HCT116 (cell line): Measurements from ENCODE around the gene TRPV5. TPM values are rescaled to one million over a fixed set of nuclear protein-coding genes. Genes with fewer than 3 reads are reported as not detected.

Experiments
- ATAC-seq: fragments of 200-7000 bp; cut with Tn5 transposase; 2 replicates; pipeline ENCODE4 v1.9.1; 2020; ENCODE audit warnings: mild to moderate bottlenecking, moderate library complexity
- BruUV-seq: library from RNA; stranded (reverse); fragments of 400-500 nt; replicated peaks from 2 replicates; lab custom pipeline; 2021; lab: Mats Ljungman, UMichigan
- CTCF ChIA-PET: fragments of 300-600 bp; sonication (Branson Sonifier 250); formaldehyde crosslinking; loops from one replicate; lab custom pipeline; 2021; ENCODE audit warnings: antibody characterized with exemption; lab: Charles Lee
- POLR2A ChIA-PET: fragments of 300-600, 350-600 bp; sonication (Branson Sonifier 250); formaldehyde crosslinking; loops from one replicate; lab custom pipeline; 2021; ENCODE audit warnings: antibody characterized with exemption; lab: Charles Lee
- RAD21 ChIA-PET, 2 experiments: fragments of 300-600 bp; sonication (Branson Sonifier 250); formaldehyde crosslinking; loops; one replicate each; lab custom pipeline; 2023; ENCODE audit warnings: low total read pairs in 2 of 2; ENCODE audit not compliant: uncharacterized antibody in 2 of 2, unreplicated experiment in 2 of 2, low non-redundant PET in 1 of 2; lab: Charles Lee
- DNase-seq: peaks from one replicate; pipeline ENCODE4 v3.0.0-alpha.2; 2010; ENCODE audit warnings: low read depth, low spot score
- H2AFZ ChIP-seq: fragments of 200-600 bp; shearing (Covaris generic), sonication (generic); 2 replicates; pipeline ENCODE4 v1.6.1; 2017; ENCODE audit warnings: low read depth, mixed run types, mixed read lengths, antibody characterized with exemption, low read length; ENCODE audit not compliant: poor library complexity, severe bottlenecking
- H3K27ac ChIP-seq: 2 replicates; pipeline ENCODE4 v1.5.1; 2012; ENCODE audit warnings: low read depth, low read length
- H3K27me3 ChIP-seq: fragments of 200-600 bp; sonication (generic); 2 replicates; pipeline ENCODE4 v1.6.1; 2016; ENCODE audit warnings: mixed run types, low read length, mixed read lengths; ENCODE audit not compliant: insufficient read depth
- H3K36me3 ChIP-seq, 2 experiments: fragments of 200-500 bp in 1 of 2; fragments of 200-600 bp in 1 of 2; sonication (Bioruptor generic) in 1 of 2; sonication (generic) in 1 of 2; 2 replicates each; pipeline versions ENCODE4 v1.5.1 to v1.6.1; 2014 to 2016; ENCODE audit warnings: low read length in 2 of 2, inconsistent platforms in 1 of 2, mixed read lengths in 1 of 2, mixed run types in 1 of 2; ENCODE audit not compliant: insufficient read depth in 2 of 2, control insufficient read depth in 1 of 2
- H3K4me1 ChIP-seq, 2 experiments: fragments of 200-600 bp in 1 of 2; sonication (generic) in 1 of 2; 2 replicates each; pipeline versions ENCODE4 v1.5.1 to v1.6.1; 2012 to 2017; ENCODE audit warnings: low read length in 2 of 2, inconsistent platforms in 1 of 2, mild to moderate bottlenecking in 1 of 2, mixed read lengths in 1 of 2, mixed run types in 1 of 2, moderate library complexity in 1 of 2; ENCODE audit not compliant: insufficient read depth in 2 of 2, control insufficient read depth in 1 of 2
- H3K4me2 ChIP-seq: fragments of 200-600 bp; sonication (generic); 2 replicates; pipeline ENCODE4 v1.6.1; 2017; ENCODE audit warnings: mixed run types, low read length, mixed read lengths
- H3K4me3 ChIP-seq, 2 experiments: fragments of 200-600 bp in 1 of 2; sonication (generic) in 1 of 2; replicated peaks in 1 of 2; 2 replicates each; pipeline ENCODE4 v1.5.1; 2011 to 2016; ENCODE audit warnings: low read length in 2 of 2, control low read depth in 1 of 2, low read depth in 1 of 2, mild to moderate bottlenecking in 1 of 2, mixed read lengths in 1 of 2, mixed run types in 1 of 2
- H3K79me2 ChIP-seq: fragments of 200-600 bp; sonication (generic); 2 replicates; pipeline ENCODE4 v1.6.1; 2017; ENCODE audit warnings: mild to moderate bottlenecking, mixed run types, low read length, moderate library complexity, mixed read lengths; ENCODE audit not compliant: insufficient read depth
- H3K9ac ChIP-seq: fragments of 200-600 bp; sonication (generic); 2 replicates; pipeline ENCODE4 v1.6.1; 2016; ENCODE audit warnings: low read length, mixed read lengths
- H3K9me2 ChIP-seq: fragments of 200-600 bp; sonication (generic), shearing (Covaris generic); 2 replicates; pipeline ENCODE4 v1.6.1; 2017; ENCODE audit warnings: mixed run types, mild to moderate bottlenecking, moderate library complexity; ENCODE audit not compliant: insufficient read depth
- H3K9me3 ChIP-seq, 2 experiments: fragments of 200-500 bp in 1 of 2; fragments of 200-600 bp in 1 of 2; sonication (Bioruptor generic) in 1 of 2; sonication (generic) in 1 of 2; 2 replicates each; pipeline ENCODE4 v1.6.1; 2014 to 2017; ENCODE audit warnings: low read length in 2 of 2, mixed read lengths in 2 of 2, inconsistent platforms in 1 of 2, low read depth in 1 of 2, mild to moderate bottlenecking in 1 of 2, mixed run types in 1 of 2, moderate library complexity in 1 of 2; ENCODE audit not compliant: control insufficient read depth in 1 of 2, insufficient read depth in 1 of 2
- H4K20me1 ChIP-seq: fragments of 200-600 bp; sonication (generic), shearing (Covaris generic); 2 replicates; pipeline ENCODE4 v1.6.1; 2017; ENCODE audit warnings: mixed run types, mild to moderate bottlenecking, moderate library complexity; ENCODE audit not compliant: insufficient read depth
- CBX3 ChIP-seq: IDR thresholded peaks from 2 replicates; pipeline ENCODE4 v1.6.1; 2012; ENCODE audit warnings: low read depth
- CEBPB ChIP-seq: IDR thresholded peaks from 2 replicates; pipeline ENCODE4 v1.6.1; 2012; ENCODE audit warnings: low read depth
- EGR1 ChIP-seq: IDR thresholded peaks from 2 replicates; pipeline ENCODE4 v1.6.1; 2012; ENCODE audit warnings: low read depth
- FOSL1 ChIP-seq: IDR thresholded peaks from 2 replicates; pipeline ENCODE4 v1.6.1; 2012; ENCODE audit warnings: low read depth
- POLR2AphosphoS5 ChIP-seq: IDR thresholded peaks from 2 replicates; pipeline ENCODE4 v1.6.1; 2011; ENCODE audit warnings: mild to moderate bottlenecking, low read depth, low read length, moderate library complexity
- SIN3A ChIP-seq: IDR thresholded peaks from 2 replicates; pipeline ENCODE4 v1.6.1; 2012; ENCODE audit warnings: low read depth
- SRF ChIP-seq: IDR thresholded peaks from 2 replicates; pipeline ENCODE4 v1.6.1; 2012; ENCODE audit warnings: low read depth
- TCF7L2 ChIP-seq: IDR thresholded peaks from 2 replicates; pipeline ENCODE4 v1.7.0; 2011; ENCODE audit warnings: borderline replicate concordance, inconsistent platforms; ENCODE audit not compliant: insufficient read depth, insufficient read length; ENCODE audit errors: extremely low read depth
- YY1 ChIP-seq: IDR thresholded peaks from 2 replicates; pipeline ENCODE4 v1.6.1; 2011; ENCODE audit warnings: low read length, low read depth, moderate library complexity, mild to moderate bottlenecking; ENCODE audit not compliant: insufficient replicate concordance; ENCODE audit errors: extremely low read depth
- ZFX ChIP-seq: fragments of 450-650 bp; IDR thresholded peaks from 2 replicates; pipeline ENCODE4 v1.6.1; 2017
- ZNF274 ChIP-seq: fragments of 200-500 bp; sonication (Bioruptor generic); IDR thresholded peaks from 2 replicates; pipeline ENCODE4 v1.6.1; 2014; ENCODE audit warnings: mild to moderate bottlenecking, low read depth, low read length, inconsistent platforms
- intact Hi-C: fragments of 100-400 bp; cut with micrococcal nuclease; formaldehyde crosslinking; loops from 2 replicates; pipeline ENCODE4 v1.10.0; 2022
- total RNA-seq: library from RNA; stranded (reverse); gene quantifications from one replicate; pipeline ENCODE4 v1.2.1, GENCODE V29; 2021; ENCODE audit not compliant: unreplicated experiment
- TF ChIP-seq, protein P1 (sequence below), 3 experiments: fragments of 200-600 bp in 1 of 3; sonication (generic) in 1 of 3; IDR thresholded peaks in 2 of 3; conservative IDR thresholded peaks in 1 of 3; 2 replicates each; pipeline ENCODE4 v1.5.1; 2012 to 2017; ENCODE audit warnings: low read depth in 2 of 3, low read length in 2 of 3, antibody characterized with exemption in 1 of 3, borderline replicate concordance in 1 of 3, control low read depth in 1 of 3, mild to moderate bottlenecking in 1 of 3, mixed read lengths in 1 of 3, mixed run types in 1 of 3, moderate library complexity in 1 of 3; ENCODE audit not compliant: insufficient read depth in 1 of 3
- TF ChIP-seq, protein P2 (sequence below): IDR thresholded peaks from 2 replicates; pipeline ENCODE4 v1.6.1; 2011; ENCODE audit warnings: mild to moderate bottlenecking, low read length, moderate library complexity; ENCODE audit not compliant: insufficient replicate concordance; ENCODE audit errors: extremely low read depth
- TF ChIP-seq, protein P3 (sequence below): IDR thresholded peaks from 2 replicates; pipeline ENCODE4 v1.6.1; 2012; ENCODE audit warnings: low read depth

TRPV5 gene
- total RNA-seq, 1 experiment from 2014 or later: not detected

DNA sequence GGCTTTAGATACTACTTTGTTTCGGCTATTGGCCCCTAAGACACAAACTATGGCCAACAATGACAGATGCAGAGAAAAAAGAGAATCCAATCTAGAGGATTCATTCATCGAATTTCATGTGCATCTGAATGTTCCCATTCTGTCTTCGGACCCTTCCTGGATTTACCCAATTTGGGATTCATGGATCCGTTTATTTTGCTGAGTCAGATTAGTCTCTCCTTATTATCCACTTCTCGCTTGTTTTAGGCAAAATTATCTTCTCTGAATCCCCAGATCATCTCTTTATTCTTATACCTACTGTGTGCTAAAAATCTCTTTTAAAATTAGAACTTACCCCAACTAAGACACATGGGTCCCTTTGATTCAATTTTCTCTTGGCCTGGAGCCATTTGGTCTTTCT is 54.5 kb downstream of the TRPV5 start (continued):
- TF ChIP-seq, protein P1, sequence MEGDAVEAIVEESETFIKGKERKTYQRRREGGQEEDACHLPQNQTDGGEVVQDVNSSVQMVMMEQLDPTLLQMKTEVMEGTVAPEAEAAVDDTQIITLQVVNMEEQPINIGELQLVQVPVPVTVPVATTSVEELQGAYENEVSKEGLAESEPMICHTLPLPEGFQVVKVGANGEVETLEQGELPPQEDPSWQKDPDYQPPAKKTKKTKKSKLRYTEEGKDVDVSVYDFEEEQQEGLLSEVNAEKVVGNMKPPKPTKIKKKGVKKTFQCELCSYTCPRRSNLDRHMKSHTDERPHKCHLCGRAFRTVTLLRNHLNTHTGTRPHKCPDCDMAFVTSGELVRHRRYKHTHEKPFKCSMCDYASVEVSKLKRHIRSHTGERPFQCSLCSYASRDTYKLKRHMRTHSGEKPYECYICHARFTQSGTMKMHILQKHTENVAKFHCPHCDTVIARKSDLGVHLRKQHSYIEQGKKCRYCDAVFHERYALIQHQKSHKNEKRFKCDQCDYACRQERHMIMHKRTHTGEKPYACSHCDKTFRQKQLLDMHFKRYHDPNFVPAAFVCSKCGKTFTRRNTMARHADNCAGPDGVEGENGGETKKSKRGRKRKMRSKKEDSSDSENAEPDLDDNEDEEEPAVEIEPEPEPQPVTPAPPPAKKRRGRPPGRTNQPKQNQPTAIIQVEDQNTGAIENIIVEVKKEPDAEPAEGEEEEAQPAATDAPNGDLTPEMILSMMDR (IDR thresholded peaks at IDR 0.05 in 2 of 3, conservative IDR thresholded peaks at IDR 0.05 in 1 of 3; ENCODE audit: borderline replicate concordance in 1 of 3, insufficient read depth in 1 of 3, low read depth in 2 of 3, low read length in 2 of 3): no peak
- TF ChIP-seq YY1: no peak
- no peak for TF ChIP-seq EGR1
- TF ChIP-seq TCF7L2: no peak
- TF ChIP-seq ZFX: no peak

DNA sequence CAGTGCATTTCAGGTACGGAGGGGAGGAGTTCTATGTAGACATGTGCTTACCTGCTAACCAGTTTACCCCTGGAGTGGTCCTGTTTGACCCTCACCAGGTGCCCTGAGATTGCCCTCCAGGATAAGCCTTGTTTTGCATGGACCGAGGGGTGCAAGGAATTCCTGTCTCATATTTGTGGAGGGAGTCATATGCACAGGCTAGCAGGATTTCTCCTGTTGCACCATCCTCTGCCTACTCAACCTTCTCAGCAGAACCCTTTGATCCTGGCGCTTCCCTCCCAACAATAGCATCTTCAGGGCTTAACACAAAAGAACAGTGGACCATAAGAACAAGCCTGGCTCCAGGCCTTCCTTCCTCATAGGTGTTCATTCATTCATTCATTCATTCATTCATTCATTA is 55.2 kb downstream of the TRPV5 start:
- POLR2A ChIA-PET: no interaction called here
- Histone ChIP-seq H3K27ac (no peak overlapping the region), H3K4me3 (no peak overlapping the region), H3K4me2 (no peak overlapping the region), H3K4me1 (no peaks in the 10 kb centered on the region), H3K36me3 (no peaks in the 10 kb centered on the region), H3K27me3 (peaks cover 6% of the 10 kb centered on the region; the same call in 1 of the 2 replicates), H3K9me2 (no peaks in the 10 kb centered on the region), H3K9me3 (no peaks in the 10 kb centered on the region), H4K20me1 (no peaks in the 10 kb centered on the region), H2AFZ (no peak overlapping the region), H3K9ac (no peak overlapping the region), H3K79me2 (no peaks in the 10 kb centered on the region)
- CTCF ChIA-PET: interaction anchor here (3.1 kb wide), 1 partner anchor 121 kb away, joined by 10 read pairs; no protein-coding TSS in a partner anchor
- no TSS peak for BruUV-seq
- intact Hi-C loops: no loop called here
- no peak for ATAC-seq
- RAD21 ChIA-PET: no interaction called here
- no peak for DNase-seq
- TF ChIP-seq SIN3A (no peak), ZNF274 (no peak), CEBPB (no peak), SRF (no peak), CBX3 (no peak), FOSL1 (no peak), ZFX (no peak), EGR1 (no peak), POLR2AphosphoS5 (no peak)
- TF ChIP-seq, protein P2, sequence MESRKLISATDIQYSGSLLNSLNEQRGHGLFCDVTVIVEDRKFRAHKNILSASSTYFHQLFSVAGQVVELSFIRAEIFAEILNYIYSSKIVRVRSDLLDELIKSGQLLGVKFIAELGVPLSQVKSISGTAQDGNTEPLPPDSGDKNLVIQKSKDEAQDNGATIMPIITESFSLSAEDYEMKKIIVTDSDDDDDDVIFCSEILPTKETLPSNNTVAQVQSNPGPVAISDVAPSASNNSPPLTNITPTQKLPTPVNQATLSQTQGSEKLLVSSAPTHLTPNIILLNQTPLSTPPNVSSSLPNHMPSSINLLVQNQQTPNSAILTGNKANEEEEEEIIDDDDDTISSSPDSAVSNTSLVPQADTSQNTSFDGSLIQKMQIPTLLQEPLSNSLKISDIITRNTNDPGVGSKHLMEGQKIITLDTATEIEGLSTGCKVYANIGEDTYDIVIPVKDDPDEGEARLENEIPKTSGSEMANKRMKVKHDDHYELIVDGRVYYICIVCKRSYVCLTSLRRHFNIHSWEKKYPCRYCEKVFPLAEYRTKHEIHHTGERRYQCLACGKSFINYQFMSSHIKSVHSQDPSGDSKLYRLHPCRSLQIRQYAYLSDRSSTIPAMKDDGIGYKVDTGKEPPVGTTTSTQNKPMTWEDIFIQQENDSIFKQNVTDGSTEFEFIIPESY: no peak
- TF ChIP-seq, protein P1 (IDR thresholded peaks at IDR 0.05 in 2 of 3, conservative IDR thresholded peaks at IDR 0.05 in 1 of 3; ENCODE audit: borderline replicate concordance in 1 of 3, insufficient read depth in 1 of 3, low read depth in 2 of 3, low read length in 2 of 3): no peak
- TF ChIP-seq, protein P3, sequence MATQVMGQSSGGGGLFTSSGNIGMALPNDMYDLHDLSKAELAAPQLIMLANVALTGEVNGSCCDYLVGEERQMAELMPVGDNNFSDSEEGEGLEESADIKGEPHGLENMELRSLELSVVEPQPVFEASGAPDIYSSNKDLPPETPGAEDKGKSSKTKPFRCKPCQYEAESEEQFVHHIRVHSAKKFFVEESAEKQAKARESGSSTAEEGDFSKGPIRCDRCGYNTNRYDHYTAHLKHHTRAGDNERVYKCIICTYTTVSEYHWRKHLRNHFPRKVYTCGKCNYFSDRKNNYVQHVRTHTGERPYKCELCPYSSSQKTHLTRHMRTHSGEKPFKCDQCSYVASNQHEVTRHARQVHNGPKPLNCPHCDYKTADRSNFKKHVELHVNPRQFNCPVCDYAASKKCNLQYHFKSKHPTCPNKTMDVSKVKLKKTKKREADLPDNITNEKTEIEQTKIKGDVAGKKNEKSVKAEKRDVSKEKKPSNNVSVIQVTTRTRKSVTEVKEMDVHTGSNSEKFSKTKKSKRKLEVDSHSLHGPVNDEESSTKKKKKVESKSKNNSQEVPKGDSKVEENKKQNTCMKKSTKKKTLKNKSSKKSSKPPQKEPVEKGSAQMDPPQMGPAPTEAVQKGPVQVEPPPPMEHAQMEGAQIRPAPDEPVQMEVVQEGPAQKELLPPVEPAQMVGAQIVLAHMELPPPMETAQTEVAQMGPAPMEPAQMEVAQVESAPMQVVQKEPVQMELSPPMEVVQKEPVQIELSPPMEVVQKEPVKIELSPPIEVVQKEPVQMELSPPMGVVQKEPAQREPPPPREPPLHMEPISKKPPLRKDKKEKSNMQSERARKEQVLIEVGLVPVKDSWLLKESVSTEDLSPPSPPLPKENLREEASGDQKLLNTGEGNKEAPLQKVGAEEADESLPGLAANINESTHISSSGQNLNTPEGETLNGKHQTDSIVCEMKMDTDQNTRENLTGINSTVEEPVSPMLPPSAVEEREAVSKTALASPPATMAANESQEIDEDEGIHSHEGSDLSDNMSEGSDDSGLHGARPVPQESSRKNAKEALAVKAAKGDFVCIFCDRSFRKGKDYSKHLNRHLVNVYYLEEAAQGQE: no peak
